Limb (tissue), 2 donors: ENCODE results near the gene TMEM154.

Source experiments
- DNase-seq, 2 donors: peaks; one replicate each; pipeline ENCODE4 v3.0.0-alpha.2; 2016; ENCODE audit errors: extremely low spot score in 2 of 2

TMEM154 gene

GRCh38 chr4:152594978-152595925 is 84.5 kb downstream of the TMEM154 start:
- no peak for DNase-seq

DNA sequence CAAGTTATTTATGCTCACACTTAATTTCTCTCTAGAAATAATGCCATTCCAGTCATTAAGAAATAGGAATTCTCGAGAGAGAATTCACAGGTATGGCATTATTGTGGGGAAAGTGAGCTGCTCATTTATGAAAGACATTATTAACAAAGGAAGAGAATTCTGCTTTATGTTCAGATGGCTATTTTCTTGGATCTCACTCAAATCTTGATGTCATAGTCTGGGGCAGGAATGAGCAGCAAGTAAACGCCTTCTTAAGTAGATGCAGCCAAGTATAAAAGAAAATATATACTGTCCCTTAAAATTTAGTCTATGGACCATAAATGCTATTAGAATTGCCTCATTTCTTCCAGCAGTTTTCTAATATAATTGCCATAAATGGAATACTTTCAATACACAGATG is 85.7 kb downstream of the TMEM154 start:
- DNase-seq = no peak

DNA sequence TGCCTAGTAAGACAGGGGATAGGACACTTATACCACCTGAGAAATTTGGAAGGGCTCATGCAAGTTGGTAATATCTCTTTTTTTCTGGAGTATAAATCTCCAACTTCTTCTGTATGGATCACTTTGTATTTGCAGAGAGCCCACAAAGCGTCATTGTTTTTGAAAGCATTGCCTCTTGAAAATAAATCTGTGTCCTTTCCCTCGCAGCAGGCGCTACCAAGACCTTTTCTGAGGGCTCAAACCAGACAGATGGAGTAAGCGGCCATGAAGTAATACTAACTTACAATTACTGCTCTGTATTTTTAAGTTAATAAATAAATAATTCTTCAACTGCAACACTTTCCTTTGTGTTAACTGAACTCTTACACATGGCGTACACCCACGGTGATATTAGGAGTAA is 87.9 kb downstream of the TMEM154 start:
- no peak for DNase-seq

- DNase-seq = peak in 1 of 2 donors; percentile 61
These were observed 88.4 kb downstream of the TMEM154 start for GRCh38 chr4:152591396-152591795.

DNA sequence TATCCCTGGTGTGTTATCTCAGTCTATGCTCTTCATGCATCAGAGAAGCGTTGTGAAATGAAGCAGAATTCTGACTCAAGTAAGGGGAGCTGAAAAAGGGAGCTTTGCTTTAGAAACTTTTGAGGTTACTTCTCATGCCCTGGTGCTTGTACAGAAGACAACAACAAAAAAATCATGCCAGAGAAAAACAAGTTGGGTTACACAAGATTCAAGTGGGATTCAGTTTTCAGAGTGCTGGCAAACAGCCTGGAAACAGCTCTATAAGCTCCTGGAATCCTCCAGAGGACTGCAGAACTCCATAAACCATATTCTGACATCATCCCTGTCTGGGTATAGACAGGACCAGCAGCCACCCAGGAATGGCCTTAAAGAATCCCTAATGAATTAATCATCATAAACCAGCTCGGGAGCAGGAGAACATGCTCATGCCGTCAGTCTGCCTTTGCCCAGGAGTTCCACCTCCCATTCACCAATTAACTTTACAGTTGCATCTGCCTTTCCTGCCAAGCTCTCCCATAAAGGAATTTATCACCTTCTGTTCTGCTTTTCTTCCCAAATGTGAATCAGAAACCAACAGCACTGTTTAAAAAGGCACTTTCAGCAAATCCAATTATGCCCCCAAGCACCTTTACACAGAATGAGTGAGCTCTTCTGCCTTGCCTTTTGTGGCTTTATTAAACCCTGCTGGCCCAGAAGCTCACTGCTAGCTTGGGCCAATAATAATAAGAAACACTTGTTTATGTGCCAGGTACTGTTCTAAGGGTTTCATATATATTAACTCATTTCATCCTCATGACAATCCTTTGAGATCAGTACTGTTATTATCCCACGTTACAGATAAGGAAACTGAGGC is 89.4 kb downstream of the TMEM154 start:
- DNase-seq = peak; percentile 66

DNA sequence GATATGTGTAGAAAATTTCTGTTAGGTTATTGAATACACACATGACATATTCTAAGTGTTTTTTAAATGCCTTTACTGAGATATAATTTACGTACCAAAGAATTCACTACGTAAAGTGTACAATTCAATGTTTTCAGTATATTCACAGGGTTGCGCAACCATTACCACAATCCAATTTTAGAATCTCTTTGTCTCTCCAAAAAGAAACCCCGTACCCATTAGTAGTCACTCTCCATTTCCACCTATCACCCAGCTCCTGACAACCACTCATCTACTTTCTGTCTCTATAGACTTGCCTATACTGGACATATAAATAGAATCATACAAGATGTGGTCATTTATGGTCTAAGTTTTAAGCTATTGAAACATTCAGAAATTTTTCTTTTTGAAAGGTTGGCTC is 90.9 kb downstream of the TMEM154 start:
- no peak for DNase-seq

- no peak for DNase-seq
These were observed 92.7 kb downstream of the TMEM154 start for GRCh38 chr4:152587127-152587526.

DNA sequence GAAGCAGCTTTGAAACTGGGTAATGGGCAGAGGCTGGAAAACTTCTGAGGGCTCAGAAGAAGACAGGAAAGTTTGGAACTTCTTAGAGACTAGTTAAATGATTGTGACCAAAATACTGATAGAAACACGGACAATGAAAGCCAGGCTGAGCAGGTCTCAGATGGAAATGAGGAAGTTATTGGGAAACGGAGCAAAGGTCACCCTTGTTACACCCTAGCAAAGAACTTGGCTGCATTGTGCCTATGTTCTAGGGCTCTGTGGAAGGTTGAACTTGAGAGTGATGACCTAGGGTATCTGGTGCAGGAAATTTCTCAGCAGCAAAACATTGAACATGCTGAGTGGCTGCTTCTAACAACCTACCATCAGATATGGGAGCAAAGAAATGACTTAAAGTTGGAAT is 93.1 kb downstream of the TMEM154 start:
- no peak for DNase-seq

DNA sequence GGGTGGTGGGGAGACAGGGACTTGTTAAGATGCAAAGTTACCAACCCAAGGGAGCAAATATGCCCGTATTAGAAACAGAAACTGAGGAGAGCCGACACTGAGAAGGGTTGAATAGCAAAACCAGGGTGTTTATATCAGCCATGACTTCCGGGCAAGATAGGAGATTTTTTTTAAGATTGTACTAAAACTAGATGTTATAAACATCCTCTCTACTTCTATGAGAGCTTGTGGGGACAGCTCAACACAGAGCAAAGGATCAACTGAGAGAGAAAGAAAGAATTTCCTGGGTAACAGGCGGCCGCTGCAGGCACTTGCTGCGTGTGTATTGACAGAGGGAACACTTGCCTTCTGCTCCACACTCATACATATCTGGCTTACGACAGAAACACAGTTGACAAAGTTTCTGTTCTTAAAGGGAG is 94.8 kb downstream of the TMEM154 start:
- DNase-seq = no peak

- DNase-seq = no peak
These were observed 98.1 kb downstream of the TMEM154 start for GRCh38 chr4:152581536-152582160.

GRCh38 chr4:152579916-152580315 is 99.9 kb downstream of the TMEM154 start:
- DNase-seq = no peak

DNA sequence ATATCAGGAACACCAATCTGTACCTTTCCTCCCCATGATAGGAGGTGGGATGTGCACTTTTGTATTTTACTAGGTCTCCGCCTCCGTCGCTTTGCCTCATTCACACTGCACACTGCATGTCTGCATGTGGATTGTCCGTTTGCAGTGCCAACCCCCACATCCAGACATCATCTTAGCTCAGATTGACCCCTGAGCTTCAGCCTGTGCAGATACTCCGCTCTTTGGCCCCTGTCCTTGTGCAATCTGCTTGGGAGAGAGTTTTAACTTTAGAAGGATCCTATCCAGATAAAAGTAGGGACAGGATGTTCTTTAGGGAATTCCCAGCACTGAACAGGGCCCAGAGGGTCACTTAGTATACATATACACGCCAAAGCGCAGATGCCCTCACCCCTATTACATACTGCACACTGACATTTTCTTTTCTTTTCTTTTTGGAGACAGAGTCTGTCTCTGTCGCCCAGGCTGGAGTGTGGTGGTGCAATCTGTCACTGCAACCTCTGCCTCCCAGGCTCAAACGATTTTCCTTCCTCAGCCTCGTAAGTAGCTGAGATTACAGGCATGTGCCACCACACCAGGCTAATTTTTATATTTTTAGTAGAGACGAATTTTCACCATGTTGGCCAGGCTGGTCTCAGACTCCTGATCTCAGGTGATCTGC is 100.6 kb downstream of the TMEM154 start:
- no peak for DNase-seq

DNA sequence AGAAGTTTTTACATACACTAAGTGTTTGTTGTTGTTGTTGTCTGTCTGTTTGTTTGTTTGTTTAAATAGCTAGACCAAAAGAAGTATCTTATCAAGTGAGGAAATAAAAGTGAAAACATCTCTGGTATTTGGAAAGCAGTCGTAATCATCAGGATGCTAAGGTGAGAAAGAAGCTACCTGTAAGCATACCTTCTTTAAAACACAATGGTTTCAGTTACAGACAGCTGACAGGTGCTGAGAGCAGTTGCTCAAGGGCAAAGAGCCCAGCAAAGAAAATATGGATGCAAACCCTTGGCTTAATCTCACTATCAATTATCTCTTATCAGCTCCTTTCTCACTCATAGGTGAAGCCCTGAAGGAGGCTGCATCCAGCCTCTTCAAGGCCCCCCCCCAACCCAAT is 101.1 kb downstream of the TMEM154 start:
- no peak for DNase-seq

GRCh38 chr4:152577708-152578396 is 101.9 kb downstream of the TMEM154 start:
- no peak for DNase-seq

DNA sequence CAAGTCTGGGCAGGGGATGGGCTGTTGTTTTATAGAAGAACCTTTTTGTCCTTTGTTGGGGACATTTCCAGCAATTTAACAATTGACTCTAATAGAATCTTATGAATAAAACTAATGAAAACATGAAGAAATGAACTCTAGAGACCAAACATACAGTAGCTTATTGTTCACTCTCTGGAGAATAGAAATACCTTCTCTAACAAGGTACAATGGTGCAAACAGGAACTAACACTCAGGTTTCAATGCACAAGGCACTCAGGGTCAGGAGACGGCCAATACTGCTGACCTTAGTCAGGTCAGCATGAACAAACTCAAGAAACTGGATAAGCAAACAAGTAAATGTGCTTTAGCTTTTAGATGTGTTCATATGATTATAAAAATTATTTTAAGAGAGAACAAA is 104.3 kb downstream of the TMEM154 start:
- no peak for DNase-seq

DNA sequence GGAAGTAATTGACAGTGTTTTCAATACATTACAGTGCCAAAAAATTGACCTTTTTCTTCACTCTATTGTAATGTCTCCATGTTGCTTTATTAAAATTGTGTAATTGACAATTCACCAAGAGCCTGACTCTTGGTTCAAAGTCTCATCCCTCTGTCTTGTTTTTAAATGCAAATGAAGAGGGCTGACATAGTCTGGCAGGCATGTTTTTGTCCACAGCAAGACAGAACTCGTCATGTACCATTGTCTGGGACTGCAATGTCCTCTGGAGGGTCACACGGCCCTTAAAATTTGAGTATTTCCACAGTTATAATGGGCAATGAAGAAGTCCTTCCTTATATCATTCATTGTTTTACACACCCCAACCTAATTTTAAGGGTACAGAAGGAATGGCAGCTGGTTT is 105.9 kb downstream of the TMEM154 start:
- DNase-seq = no peak

DNA sequence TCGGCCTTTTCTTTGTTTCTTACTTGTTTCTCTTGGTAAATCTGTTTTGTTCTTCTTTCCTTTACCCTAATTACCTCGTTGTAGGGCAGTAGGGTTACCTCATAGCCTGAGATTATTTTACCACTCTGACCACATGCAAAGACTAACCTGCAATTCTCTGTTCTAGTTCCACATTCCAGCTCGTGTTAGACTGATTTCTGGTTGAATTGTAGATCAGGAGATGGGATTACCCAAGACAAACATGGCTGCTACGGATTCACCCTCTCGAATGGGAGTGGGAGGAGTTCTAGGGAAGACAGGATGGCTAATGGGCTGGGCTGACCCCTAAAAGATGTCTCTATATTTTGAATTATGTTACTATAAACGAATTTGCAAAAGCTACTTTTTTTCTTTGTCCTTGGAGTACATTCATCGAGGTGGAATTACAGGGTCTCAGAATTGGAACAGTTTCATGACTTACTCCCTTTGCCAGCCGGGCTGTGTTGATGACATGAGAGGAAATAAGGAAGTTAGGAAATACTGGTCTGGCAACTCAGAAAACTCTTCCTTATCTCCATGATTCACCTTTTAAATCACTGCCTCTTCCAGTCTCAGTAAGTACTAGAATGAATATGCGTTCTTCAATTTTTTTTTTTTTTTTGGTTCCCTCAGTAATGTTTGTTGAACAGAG is 107.2 kb downstream of the TMEM154 start:
- no peak for DNase-seq

GRCh38 chr4:152571770-152572169 is 108.0 kb downstream of the TMEM154 start:
- DNase-seq = no peak

DNA sequence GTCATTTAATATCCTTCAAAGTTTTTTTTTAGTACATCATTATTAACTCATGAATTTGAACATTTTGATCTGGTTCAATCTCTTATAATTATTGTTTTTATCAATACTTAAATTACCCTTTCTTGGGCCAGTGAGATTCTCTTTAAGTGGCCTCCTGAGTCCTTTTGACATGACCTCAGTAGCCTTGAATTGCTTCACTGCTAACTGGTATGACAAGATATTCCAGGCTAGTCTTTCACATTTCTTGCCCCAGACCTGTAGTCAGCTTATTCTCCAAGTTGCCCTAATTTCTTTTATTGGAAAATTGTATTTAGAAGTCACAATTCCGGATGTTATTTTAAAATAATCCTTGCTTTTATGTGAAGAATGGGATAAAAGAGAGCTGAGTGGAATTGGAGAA is 108.5 kb downstream of the TMEM154 start:
- no peak for DNase-seq
